Neural cell (in vitro differentiated cells): ENCODE data around the gene TMEM250.

Source experiments
- EP300 ChIP-seq: fragments of 450-650 bp; conservative IDR thresholded peaks from 2 replicates; pipeline ENCODE4 v1.6.1; 2014; ENCODE audit warnings: antibody characterized with exemption, mild to moderate bottlenecking, moderate library complexity; ENCODE audit not compliant: poor library complexity, severe bottlenecking
- EZH2 ChIP-seq: fragments of 200-600, 300-800 bp; shearing (Covaris generic), sonication (generic); IDR thresholded peaks from 2 replicates; pipeline ENCODE4 v1.6.1; 2014; ENCODE audit warnings: antibody characterized with exemption, low read length, borderline replicate concordance, mild to moderate bottlenecking; ENCODE audit not compliant: insufficient read depth, poor library complexity, severe bottlenecking
- MXI1 ChIP-seq: fragments of 450-650 bp; conservative IDR thresholded peaks from 2 replicates; pipeline ENCODE4 v1.6.1; 2014; ENCODE audit warnings: antibody characterized with exemption, mild to moderate bottlenecking; ENCODE audit not compliant: poor library complexity, severe bottlenecking
- POLR2AphosphoS5 ChIP-seq: IDR thresholded peaks from 2 replicates; pipeline ENCODE4 v1.6.1; 2012
- RAD21 ChIP-seq: fragments of 450-650 bp; conservative IDR thresholded peaks from 2 replicates; pipeline ENCODE4 v1.6.1; 2014; ENCODE audit warnings: antibody characterized with exemption, mild to moderate bottlenecking, moderate library complexity
- SMC3 ChIP-seq: fragments of 450-650 bp; conservative IDR thresholded peaks from 2 replicates; pipeline ENCODE4 v1.6.1; 2014; ENCODE audit warnings: antibody characterized with exemption, mild to moderate bottlenecking, moderate library complexity; ENCODE audit not compliant: poor library complexity
- TAF1 ChIP-seq: IDR thresholded peaks from 2 replicates; pipeline ENCODE4 v1.6.1; 2012; ENCODE audit warnings: low read depth
- TF ChIP-seq, protein P1 (sequence below): fragments of 450-650 bp; IDR thresholded peaks from 2 replicates; pipeline ENCODE4 v1.5.1; 2014; ENCODE audit warnings: antibody characterized with exemption, mild to moderate bottlenecking, moderate library complexity; ENCODE audit not compliant: poor library complexity, severe bottlenecking
- TF ChIP-seq, protein P2 (sequence below): IDR thresholded peaks from 2 replicates; pipeline ENCODE4 v1.6.1; 2012; ENCODE audit warnings: borderline replicate concordance

DNA sequence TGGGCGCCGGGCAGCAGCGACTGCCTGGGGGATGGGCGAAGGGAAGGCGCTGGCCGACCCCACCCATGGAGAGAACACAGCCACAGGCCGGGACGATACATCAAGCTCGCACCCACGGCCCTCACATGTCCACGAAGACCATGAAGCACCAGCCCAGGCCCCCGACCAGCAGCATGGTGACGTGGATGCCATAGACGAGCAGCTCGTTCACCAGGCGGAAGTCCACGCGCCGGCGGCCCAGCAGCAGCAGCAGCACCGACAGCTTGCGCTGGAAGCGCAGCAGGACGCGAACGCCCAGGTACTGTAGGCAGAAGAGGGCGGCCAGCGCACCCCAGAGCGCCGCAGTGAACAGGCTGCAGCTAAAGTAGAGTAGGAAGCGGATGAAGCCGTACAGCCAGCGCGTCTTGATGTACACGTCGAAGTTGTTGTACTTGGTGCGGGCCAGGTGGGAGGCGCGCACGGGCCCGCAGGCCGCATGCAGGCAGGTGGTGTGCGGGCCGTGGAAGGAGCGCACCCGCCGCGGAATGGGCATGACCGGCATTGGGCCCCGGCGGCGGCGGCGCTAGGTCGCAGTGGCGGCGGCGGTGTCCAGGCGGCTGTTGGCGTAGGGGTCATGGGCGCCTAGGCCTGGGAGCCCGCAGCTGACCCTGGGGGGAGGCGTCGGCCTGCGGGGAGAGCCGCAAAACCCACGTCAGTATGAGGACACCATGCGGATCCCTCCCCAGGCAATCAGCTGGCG lies 2.1 kb downstream of the TMEM250 start:
- TF ChIP-seq EP300 (no peak), EZH2 (no peak), TAF1 (no peak), MXI1 (no peak), SMC3 (no peak), POLR2AphosphoS5 (no peak), RAD21 (no peak)
- TF ChIP-seq, protein P1, sequence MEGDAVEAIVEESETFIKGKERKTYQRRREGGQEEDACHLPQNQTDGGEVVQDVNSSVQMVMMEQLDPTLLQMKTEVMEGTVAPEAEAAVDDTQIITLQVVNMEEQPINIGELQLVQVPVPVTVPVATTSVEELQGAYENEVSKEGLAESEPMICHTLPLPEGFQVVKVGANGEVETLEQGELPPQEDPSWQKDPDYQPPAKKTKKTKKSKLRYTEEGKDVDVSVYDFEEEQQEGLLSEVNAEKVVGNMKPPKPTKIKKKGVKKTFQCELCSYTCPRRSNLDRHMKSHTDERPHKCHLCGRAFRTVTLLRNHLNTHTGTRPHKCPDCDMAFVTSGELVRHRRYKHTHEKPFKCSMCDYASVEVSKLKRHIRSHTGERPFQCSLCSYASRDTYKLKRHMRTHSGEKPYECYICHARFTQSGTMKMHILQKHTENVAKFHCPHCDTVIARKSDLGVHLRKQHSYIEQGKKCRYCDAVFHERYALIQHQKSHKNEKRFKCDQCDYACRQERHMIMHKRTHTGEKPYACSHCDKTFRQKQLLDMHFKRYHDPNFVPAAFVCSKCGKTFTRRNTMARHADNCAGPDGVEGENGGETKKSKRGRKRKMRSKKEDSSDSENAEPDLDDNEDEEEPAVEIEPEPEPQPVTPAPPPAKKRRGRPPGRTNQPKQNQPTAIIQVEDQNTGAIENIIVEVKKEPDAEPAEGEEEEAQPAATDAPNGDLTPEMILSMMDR: no peak
- TF ChIP-seq, protein P2, sequence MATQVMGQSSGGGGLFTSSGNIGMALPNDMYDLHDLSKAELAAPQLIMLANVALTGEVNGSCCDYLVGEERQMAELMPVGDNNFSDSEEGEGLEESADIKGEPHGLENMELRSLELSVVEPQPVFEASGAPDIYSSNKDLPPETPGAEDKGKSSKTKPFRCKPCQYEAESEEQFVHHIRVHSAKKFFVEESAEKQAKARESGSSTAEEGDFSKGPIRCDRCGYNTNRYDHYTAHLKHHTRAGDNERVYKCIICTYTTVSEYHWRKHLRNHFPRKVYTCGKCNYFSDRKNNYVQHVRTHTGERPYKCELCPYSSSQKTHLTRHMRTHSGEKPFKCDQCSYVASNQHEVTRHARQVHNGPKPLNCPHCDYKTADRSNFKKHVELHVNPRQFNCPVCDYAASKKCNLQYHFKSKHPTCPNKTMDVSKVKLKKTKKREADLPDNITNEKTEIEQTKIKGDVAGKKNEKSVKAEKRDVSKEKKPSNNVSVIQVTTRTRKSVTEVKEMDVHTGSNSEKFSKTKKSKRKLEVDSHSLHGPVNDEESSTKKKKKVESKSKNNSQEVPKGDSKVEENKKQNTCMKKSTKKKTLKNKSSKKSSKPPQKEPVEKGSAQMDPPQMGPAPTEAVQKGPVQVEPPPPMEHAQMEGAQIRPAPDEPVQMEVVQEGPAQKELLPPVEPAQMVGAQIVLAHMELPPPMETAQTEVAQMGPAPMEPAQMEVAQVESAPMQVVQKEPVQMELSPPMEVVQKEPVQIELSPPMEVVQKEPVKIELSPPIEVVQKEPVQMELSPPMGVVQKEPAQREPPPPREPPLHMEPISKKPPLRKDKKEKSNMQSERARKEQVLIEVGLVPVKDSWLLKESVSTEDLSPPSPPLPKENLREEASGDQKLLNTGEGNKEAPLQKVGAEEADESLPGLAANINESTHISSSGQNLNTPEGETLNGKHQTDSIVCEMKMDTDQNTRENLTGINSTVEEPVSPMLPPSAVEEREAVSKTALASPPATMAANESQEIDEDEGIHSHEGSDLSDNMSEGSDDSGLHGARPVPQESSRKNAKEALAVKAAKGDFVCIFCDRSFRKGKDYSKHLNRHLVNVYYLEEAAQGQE: no peak
